ENCODE results near the gene NOS3. TPM values are rescaled to one million over a fixed set of nuclear protein-coding genes. Genes with fewer than 3 reads are reported as not detected.
A peak's percentile ranks its signal among the peaks of the same experiment; 100 is the strongest.

Gene NOS3
- total RNA-seq, 2 donors from 2014 or later, result 6.1 to 10.4 TPM

- peak overlapping the region; percentile 57 to 60 for H3K27ac ChIP-seq
Observed at GRCh38 chr7:150962553-150963399, 28.0 kb upstream of the NOS3 start.

GRCh38 chr7:150963707-150964559 is 26.9 kb upstream of the NOS3 start:
- no peaks in the 10 kb centered on the region for H3K9me3 ChIP-seq
- no peak overlapping the region for H3K4me3 ChIP-seq
- H3K27ac ChIP-seq, result peak overlapping the region; percentile 8 to 18
- H3K27me3 ChIP-seq (replicated peaks; ENCODE audit: insufficient read depth), result no peaks in the 10 kb centered on the region
- TF ChIP-seq CTCF (IDR thresholded peaks at IDR 0.05) (no peak), POLR2AphosphoS5 (IDR thresholded peaks at IDR 0.05) (no peak)
- 85% methylated on average over 16 of the region's 18 CpGs for WGBS
- H3K36me3 ChIP-seq, result no peaks in the 10 kb centered on the region
- no peak for DNase-seq (ENCODE audit: low spot score)
- H3K4me1 ChIP-seq (replicated peaks), result no peaks in the 10 kb centered on the region
- intact Hi-C loops (cut with DNase I), result loop anchor here (2.0 to 10.0 kb wide), 2 partner anchors 21 to 121 kb away; partner anchors contain the start of genes AGAP3, FASTK and TMUB1

More at GRCh38 chr7:150962553-150963399, 28.0 kb upstream of the NOS3 start:
- Histone ChIP-seq H3K36me3 (no peaks in the 10 kb centered on the region), H3K9me3 (no peaks in the 10 kb centered on the region), H3K4me3 (no peak overlapping the region), H3K4me1 (replicated peaks) (no peaks in the 10 kb centered on the region), H3K27me3 (replicated peaks; ENCODE audit: insufficient read depth) (no peaks in the 10 kb centered on the region)
- DNase-seq (ENCODE audit: low spot score), result no peak
- intact Hi-C loops (cut with DNase I), result loop anchor here (2.0 to 10.0 kb wide), 2 partner anchors 22 to 122 kb away; partner anchors contain the start of genes AGAP3, FASTK and TMUB1
- 37% methylated on average over 23 of the region's 23 CpGs for WGBS
- TF ChIP-seq POLR2AphosphoS5 (IDR thresholded peaks at IDR 0.05), result no peak
- TF ChIP-seq CTCF (IDR thresholded peaks at IDR 0.05), result peak; percentile 38 to 87 (median 69)
- no peak for TF ChIP-seq POLR2A (IDR thresholded peaks at IDR 0.05)

- H3K27ac ChIP-seq, result peak overlapping the region; percentile 8 to 18
- WGBS, result 54% methylated on average over 16 of the region's 16 CpGs
- intact Hi-C loops (cut with DNase I), result loop anchor here (10.0 kb wide), 1 partner anchor 120 kb away; the partner anchor contains the start of genes AGAP3, FASTK and TMUB1
- no peaks in the 10 kb centered on the region for H3K36me3 ChIP-seq
- no peaks in the 10 kb centered on the region for H3K27me3 ChIP-seq (replicated peaks; ENCODE audit: insufficient read depth)
- no peak for DNase-seq (ENCODE audit: low spot score)
- no peaks in the 10 kb centered on the region for H3K4me1 ChIP-seq (replicated peaks)
- TF ChIP-seq POLR2A (IDR thresholded peaks at IDR 0.05) (no peak), CTCF (IDR thresholded peaks at IDR 0.05) (peak in 1 of 4 experiments; percentile 15), POLR2AphosphoS5 (IDR thresholded peaks at IDR 0.05) (no peak)
- no peaks in the 10 kb centered on the region for H3K9me3 ChIP-seq
- H3K4me3 ChIP-seq, result no peak overlapping the region
Observed at GRCh38 chr7:150964593-150965111, 26.2 kb upstream of the NOS3 start.

- H3K27me3 ChIP-seq (replicated peaks; ENCODE audit: insufficient read depth), result no peaks in the 10 kb centered on the region
- no peaks in the 10 kb centered on the region for H3K4me1 ChIP-seq (replicated peaks)
- no peak for DNase-seq (ENCODE audit: low spot score)
- no peaks in the 10 kb centered on the region for H3K36me3 ChIP-seq
- TF ChIP-seq POLR2AphosphoS5 (IDR thresholded peaks at IDR 0.05) (no peak), CTCF (IDR thresholded peaks at IDR 0.05) (no peak), POLR2A (IDR thresholded peaks at IDR 0.05) (no peak)
- no peaks in the 10 kb centered on the region for H3K9me3 ChIP-seq
- intact Hi-C loops (cut with DNase I), result loop anchor here (10.0 kb wide), 1 partner anchor 119 kb away; the partner anchor contains the start of genes AGAP3, FASTK and TMUB1
- WGBS, result 81% methylated on average over 16 of the region's 16 CpGs
- no peak overlapping the region for H3K4me3 ChIP-seq
- H3K27ac ChIP-seq, result peak overlapping the region in 1 of 2 donors; percentile 8
Observed at GRCh38 chr7:150965273-150965830, 25.5 kb upstream of the NOS3 start.

Data from prostate gland (tissue), 2 donors.